Heart left ventricle (tissue), 13 donors: ENCODE data around the gene GRAPL.
"Not testable (repeated sequence)": the region's sequence is repeated elsewhere in the genome, so short reads cannot be mapped to it uniquely, and the experiment has no call there.

Experiments
- CTCF ChIP-seq, 12 donors: fragments of 200-600 bp; sonication (generic) in 4 of 12; IDR thresholded peaks; one replicate each; pipeline versions ENCODE4 v1.5.0 to v1.8.0; 2018 to 2022; ENCODE audit warnings: antibody characterized with exemption in 12 of 12, mild to moderate bottlenecking in 5 of 12
- POLR2A ChIP-seq, 2 donors: fragments of 450-650 bp; IDR thresholded peaks; one replicate each; pipeline ENCODE4 v1.6.1; 2017; ENCODE audit warnings: antibody characterized with exemption in 2 of 2, mild to moderate bottlenecking in 2 of 2, moderate library complexity in 2 of 2
- donor health status: ischemic (EF 13 %, LVEDD 7.1; RV severe dilation, severe dysfunction).
- donor health status: DM: no; HTN: yes; CAD: no.
- donor health status: DM: no; HTN: no; CAD: no.
- donor health status: ischemic (EF 25% LVEDD 6.9; RV normal size, moderate dysfunction).
- donor health status: ischemic (EF 25% LVEDD 5.7; RV mildly dilated, moderate dysfunction).
- donor health status: ischemic (EF 35%, LVEDD 5.7; RV mildly dilated, moderate dysfunction).
- donor health status: nonischemic (EF 11% LVEDD 7.7; RV severe dilation, severe dysfunction).
- donor health status: DM: yes; HTN: yes; CAD: no.
- donor health status: PGD.
- donor health status: ischemic (EF 29% LVEDD 5.4; RV normal size, mild dysfunction).
- donor health status: nonischemic (EF 23%, LVEDD 6.1; RV moderate dilation, normal function).

GRCh38 chr17:19188870-19189708 lies 61.7 kb downstream of the GRAPL start:
- not testable (repeated sequence) for TF ChIP-seq CTCF, POLR2A (IDR thresholded peaks at IDR 0.05)
